ENCODE data around the gene FAM3C. TPM values are rescaled to one million over a fixed set of nuclear protein-coding genes. Genes with fewer than 3 reads are reported as not detected.

The FAM3C gene
- total RNA-seq, 4 donors from 2014 or later: 91.0 to 109 (median 97.9) TPM

GRCh38 chr7:121401896-121402295 lies 5.8 kb upstream of the FAM3C start:
- 61 to 76% methylated on average over 3 of the region's 3 CpGs for WGBS, 2 donors
- no peaks in the 10 kb centered on the region for H3K9me3 ChIP-seq
- H3K4me3 ChIP-seq (replicated peaks in 1 of 3): no peak overlapping the region
- no peak for DNase-seq
- intact Hi-C loops (cut with DNase I): no loop called here
- H3K27ac ChIP-seq: no peak overlapping the region
- H3K4me1 ChIP-seq: no peaks in the 10 kb centered on the region
- H3K27me3 ChIP-seq: no peaks in the 10 kb centered on the region
- TF ChIP-seq POLR2A (IDR thresholded peaks at IDR 0.05) (no peak), CTCF (IDR thresholded peaks at IDR 0.05) (no peak)
- H3K36me3 ChIP-seq: no peaks in the 10 kb centered on the region

- H3K9me3 ChIP-seq: no peaks in the 10 kb centered on the region
- TF ChIP-seq POLR2A (IDR thresholded peaks at IDR 0.05) (no peak), CTCF (IDR thresholded peaks at IDR 0.05) (peak in 2 of 6 experiments; percentile 17 to 32)
- DNase-seq: peak in 1 of 2 donors; percentile 4
- 77 to 84% methylated on average over 5 of the region's 5 CpGs for WGBS, 2 donors
- intact Hi-C loops (cut with DNase I): no loop called here
- H3K4me1 ChIP-seq: peaks cover 8 to 10% of the 10 kb centered on the region in 2 donors
- no peak overlapping the region for H3K4me3 ChIP-seq (replicated peaks in 1 of 3)
- no peak overlapping the region for H3K27ac ChIP-seq
- no peaks in the 10 kb centered on the region for H3K27me3 ChIP-seq
- H3K36me3 ChIP-seq: no peaks in the 10 kb centered on the region
Observed at GRCh38 chr7:121398246-121398645, 2.1 kb upstream of the FAM3C start.

- no peak for DNase-seq
- H3K9me3 ChIP-seq: no peaks in the 10 kb centered on the region
- H3K4me1 ChIP-seq: peaks cover 8 to 10% of the 10 kb centered on the region in 2 donors
- 93 to 98% methylated on average over 2 of the region's 2 CpGs for WGBS, 2 donors
- no peak overlapping the region for H3K4me3 ChIP-seq (replicated peaks in 1 of 3)
- TF ChIP-seq POLR2A (IDR thresholded peaks at IDR 0.05): no peak
- TF ChIP-seq CTCF (IDR thresholded peaks at IDR 0.05): no peak
- no peaks in the 10 kb centered on the region for H3K36me3 ChIP-seq
- no peaks in the 10 kb centered on the region for H3K27me3 ChIP-seq
- H3K27ac ChIP-seq: no peak overlapping the region
- intact Hi-C loops (cut with DNase I): no loop called here
Observed at GRCh38 chr7:121397822-121398221, 1.7 kb upstream of the FAM3C start.

GRCh38 chr7:121397361-121397760 lies 1.3 kb upstream of the FAM3C start:
- H3K4me3 ChIP-seq (replicated peaks in 1 of 3): no peak overlapping the region
- H3K36me3 ChIP-seq: no peaks in the 10 kb centered on the region
- intact Hi-C loops (cut with DNase I): no loop called here
- H3K9me3 ChIP-seq: no peaks in the 10 kb centered on the region
- H3K4me1 ChIP-seq: peaks cover 8 to 10% of the 10 kb centered on the region in 2 donors
- TF ChIP-seq CTCF (IDR thresholded peaks at IDR 0.05): no peak
- TF ChIP-seq POLR2A (IDR thresholded peaks at IDR 0.05): no peak
- no peak overlapping the region for H3K27ac ChIP-seq
- 94 to 100% methylated on average over 3 of the region's 3 CpGs for WGBS, 2 donors
- H3K27me3 ChIP-seq: no peaks in the 10 kb centered on the region
- DNase-seq: no peak

- Histone ChIP-seq H3K27ac (peak overlapping the region; percentile 80 to 95 (median 87)), H3K27me3 (no peaks in the 10 kb centered on the region), H3K4me1 (peaks cover 8 to 10% of the 10 kb centered on the region in 2 donors), H3K4me3 (replicated peaks in 1 of 3) (peak overlapping the region; percentile 77 to 86 (median 78)), H3K9me3 (no peaks in the 10 kb centered on the region), H3K36me3 (no peaks in the 10 kb centered on the region)
- no peak for TF ChIP-seq POLR2A (IDR thresholded peaks at IDR 0.05)
- TF ChIP-seq CTCF (IDR thresholded peaks at IDR 0.05): no peak
- peak; percentile 47 to 57 for DNase-seq
- 3 to 6% methylated on average over 8 to 12 of the region's 30 CpGs for WGBS, 2 donors
- intact Hi-C loops (cut with DNase I): no loop called here
Observed at GRCh38 chr7:121395494-121395960, 581 bp downstream of the FAM3C start.

Data from thyroid gland (tissue), 4 donors.